HG03460 (cell line): ENCODE results near the gene TNFAIP8L3.

ENCODE experiments used
- ATAC-seq: cut with Tn5 transposase; IDR thresholded peaks from one replicate; pipeline ENCODE4 v1.9.1; 2021; ENCODE audit not compliant: unreplicated experiment

Gene TNFAIP8L3

DNA sequence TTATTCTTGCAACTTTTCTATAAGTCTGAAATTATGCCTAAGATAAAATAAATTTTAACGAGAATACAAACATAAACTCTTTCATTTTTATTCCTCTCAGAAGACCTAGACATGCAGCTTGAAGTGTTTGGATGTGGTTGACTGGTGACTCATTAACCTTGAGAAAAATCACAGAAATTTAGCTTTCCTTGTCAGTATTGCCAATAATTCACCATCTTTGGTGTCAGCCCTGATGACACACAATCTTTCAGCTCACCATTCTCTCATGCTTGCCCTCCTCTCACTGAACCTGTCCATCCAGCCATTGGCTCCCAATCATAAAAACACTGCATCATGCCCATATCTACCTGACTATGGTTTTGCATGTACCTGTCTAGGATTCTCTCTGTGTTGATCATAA lies 22.6 kb upstream of the TNFAIP8L3 start:
- no peak for ATAC-seq

DNA sequence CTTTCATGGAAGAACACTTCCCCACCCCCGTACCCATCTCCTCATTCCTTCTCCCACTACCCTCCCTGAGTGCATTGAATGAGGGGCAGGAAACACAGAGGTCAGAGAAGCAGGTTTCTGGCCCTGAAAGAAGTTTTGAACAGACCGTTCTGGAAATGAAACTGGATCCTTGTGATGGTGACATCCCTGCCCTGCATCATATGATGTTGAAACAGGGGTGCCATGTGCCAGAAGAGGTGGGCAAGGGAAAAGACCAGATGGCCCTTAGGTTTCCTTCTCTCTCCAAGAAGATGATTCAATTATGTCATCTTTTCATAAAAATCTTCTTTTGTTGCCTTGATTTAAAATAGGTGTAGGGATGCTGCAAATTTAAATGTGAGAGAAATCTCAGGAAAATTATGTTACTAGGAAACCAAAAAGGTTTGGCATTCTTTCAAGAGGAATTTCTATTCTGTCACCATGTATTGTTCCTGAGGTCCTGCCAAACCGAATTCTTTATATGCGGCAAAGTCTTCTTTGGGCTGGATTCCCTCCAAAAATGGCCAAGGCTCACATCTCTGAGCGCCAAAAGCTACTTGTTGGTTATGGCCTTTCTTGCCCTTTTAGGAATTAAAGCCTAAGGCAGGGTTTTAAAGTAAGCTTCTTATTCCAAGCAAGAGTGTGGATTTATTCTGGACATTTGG lies 19.9 kb upstream of the TNFAIP8L3 start:
- no peak for ATAC-seq

DNA sequence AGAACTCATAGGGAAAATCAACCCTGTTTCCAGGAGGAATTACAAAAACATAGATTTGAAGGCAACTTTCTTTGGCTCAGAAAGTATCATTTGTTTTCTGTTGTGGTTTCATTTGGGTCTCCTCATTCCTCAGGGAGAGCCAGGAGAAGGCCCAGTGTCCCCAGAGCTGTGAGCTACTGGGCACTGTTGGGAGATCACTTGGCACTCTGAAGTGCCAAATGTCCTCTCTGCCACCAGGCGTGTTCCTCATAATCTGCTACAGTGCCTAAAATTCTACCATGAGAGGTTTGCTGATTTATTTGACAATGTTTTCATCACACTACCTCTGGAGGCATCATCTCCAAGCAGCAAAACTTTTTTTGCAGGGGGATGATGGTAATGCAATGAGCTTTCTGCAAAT lies 17.4 kb upstream of the TNFAIP8L3 start:
- ATAC-seq: no peak

DNA sequence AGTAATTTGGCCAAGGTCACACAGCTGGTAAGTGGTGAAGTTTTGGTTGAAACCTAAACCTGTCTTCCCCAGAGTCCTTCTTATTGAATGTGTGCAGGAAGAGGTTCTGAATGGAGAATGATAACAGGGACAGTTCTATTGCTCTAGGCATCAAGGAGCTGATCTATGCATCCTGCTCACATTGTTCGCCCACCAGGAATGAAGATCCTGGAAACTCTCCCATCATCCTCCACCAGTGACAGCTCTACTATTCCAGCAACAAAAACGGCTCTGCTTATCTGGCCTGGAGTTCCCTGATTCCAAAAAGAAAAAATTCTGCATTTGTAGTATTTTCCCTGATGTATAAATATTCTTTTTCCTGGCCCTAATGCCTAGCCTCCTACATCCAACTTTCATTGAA lies 16.4 kb upstream of the TNFAIP8L3 start:
- no peak for ATAC-seq

DNA sequence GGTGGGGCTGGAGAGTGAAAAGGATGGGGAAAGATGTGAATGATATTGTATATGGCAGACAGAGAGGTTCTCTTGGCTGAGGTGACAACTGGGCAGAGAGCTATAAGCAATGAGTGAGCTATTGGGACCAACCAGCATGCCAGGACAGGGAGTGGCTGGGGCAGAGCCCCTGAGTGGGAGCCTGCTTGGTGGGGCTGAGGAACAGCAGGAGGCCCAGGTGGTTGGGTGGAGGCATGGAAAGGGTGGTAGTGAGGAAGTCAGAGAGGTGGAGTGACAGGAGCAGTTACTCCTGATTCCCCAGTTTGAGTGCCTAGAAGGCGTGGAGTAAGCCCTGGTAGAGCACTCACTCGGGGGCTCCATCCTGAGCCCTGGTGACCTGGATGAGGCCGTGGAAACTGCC lies 15.5 kb upstream of the TNFAIP8L3 start:
- no peak for ATAC-seq

DNA sequence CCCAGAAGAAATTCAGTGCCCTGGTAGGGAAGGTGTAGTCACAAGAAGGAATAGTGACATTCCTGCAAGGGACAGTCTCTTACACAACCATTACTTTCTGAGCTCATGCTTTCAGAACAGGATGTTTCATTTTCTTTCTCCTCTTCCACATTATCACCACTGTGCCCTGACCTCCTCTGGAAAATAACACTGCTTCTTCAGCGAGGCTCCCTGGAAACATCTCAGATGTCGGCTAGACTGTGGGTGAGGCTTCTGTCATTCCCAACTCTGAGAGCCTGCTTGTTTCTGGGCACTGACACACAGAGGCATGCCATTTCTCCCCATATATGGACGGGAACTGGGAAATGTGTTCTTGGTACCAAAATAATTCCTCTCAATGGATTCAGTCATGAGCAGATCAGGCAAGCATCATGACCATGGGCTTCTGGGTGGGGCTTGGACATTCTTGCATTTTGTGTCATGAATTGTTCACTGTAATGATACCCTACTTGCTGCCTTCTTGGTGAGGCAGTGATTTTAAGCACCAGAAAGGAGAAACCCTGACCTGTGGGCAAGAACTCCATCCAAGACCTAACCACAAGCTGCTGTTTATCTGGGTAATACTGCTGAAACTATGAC lies 14.3 kb upstream of the TNFAIP8L3 start:
- ATAC-seq: no peak

DNA sequence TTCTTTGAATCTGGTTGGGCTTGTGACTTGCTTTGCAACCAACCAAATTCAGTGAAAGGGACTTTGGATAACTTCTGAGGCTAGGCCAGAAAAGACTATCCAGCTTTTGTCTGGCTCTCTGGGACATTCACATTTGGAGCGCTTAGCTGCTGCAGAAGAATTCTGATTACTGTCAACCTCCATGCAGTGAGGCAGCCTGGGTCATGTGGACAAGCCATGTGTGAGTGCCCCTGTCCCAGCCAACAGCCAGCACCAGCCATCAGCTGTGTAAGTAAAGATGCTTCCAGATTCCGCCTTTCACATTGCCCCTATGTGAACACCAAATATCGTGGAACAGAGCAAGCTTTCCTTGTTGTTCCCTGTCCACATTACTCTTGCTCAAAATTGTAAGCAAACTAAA lies 12.9 kb upstream of the TNFAIP8L3 start:
- no peak for ATAC-seq

DNA sequence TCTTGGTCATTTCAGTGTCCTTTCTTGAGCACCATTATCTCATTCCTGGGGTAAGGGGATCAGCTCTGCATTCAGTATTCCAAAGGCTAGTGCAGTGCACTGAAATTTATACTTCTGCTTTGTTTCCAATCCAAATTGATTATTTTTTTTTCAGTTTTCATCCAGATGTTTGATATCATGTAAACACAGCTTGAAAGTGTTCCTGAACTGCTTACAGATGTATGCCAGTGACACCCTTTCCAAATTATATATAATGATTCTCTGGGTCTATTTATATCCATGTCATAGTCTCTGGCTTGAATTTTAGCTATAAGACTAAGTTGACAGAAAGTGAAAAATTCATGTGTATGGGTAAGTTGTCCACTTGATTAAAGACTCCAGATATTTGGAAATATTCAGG lies 11.8 kb upstream of the TNFAIP8L3 start:
- no peak for ATAC-seq

DNA sequence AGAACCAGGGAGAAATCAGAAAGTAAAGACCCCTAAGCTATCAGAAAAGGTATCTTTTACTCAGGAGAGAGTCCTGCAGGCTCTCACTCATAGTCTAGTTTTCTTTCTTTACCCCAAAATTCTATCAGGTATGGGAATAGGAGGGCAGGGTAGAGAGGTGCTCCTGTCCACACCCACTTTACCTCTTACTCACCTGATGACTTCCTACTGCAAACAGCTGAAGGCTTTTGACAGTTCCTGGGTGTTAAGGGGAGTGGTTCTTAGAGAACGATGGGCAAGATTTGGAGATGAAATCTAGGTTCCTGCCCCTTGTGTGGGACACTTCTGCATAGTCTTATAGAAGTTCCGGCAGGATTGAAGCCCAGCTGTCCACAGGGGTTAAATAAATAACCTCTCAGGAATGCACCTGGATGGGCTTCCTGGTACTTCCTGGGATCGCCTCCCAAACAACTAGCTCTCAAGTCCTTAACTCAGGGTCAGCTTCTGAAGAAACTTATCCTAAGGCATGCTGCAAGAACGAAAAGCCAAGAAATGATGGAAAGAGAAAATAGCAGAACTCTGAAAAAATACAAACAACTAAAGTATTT lies 10.8 kb upstream of the TNFAIP8L3 start:
- no peak for ATAC-seq

DNA sequence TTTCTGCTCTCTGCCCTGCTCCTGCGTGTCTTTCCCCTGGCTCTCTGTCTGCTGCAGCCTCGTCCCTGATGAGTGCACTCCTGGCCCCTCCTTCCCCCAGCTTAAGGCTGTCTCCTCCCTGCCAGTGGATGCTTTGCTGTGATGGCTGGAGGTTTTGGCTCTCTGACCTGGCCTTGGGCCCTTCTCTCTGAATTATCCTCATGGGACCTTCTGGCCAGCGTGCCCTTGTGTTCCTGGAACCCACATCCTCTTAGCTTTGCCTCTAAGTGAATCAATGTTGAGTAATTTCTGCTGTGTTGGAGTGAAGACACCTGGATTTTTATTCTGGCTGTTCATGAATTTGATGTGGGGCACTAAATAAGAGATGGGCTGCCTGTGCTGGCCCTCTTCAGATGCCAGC lies 9.8 kb upstream of the TNFAIP8L3 start:
- no peak for ATAC-seq

DNA sequence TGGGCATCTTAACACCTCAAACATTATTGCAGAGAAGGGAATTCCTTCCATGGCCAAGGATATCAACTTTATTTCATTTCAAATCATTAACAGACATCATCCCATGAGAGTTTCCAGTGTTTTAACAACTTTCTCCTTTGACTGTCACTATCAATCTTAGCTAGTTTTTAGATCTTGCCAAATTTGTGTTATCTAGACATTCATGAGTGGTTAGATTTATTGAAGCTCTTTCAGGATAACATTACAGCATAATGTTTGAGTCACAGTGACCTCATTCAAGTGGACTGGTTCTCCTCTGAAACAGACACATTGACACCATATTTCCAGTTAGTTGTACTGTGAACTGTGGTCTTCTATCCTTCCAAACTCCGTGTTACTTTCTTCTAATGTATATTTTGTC lies 8.6 kb upstream of the TNFAIP8L3 start:
- ATAC-seq: no peak

DNA sequence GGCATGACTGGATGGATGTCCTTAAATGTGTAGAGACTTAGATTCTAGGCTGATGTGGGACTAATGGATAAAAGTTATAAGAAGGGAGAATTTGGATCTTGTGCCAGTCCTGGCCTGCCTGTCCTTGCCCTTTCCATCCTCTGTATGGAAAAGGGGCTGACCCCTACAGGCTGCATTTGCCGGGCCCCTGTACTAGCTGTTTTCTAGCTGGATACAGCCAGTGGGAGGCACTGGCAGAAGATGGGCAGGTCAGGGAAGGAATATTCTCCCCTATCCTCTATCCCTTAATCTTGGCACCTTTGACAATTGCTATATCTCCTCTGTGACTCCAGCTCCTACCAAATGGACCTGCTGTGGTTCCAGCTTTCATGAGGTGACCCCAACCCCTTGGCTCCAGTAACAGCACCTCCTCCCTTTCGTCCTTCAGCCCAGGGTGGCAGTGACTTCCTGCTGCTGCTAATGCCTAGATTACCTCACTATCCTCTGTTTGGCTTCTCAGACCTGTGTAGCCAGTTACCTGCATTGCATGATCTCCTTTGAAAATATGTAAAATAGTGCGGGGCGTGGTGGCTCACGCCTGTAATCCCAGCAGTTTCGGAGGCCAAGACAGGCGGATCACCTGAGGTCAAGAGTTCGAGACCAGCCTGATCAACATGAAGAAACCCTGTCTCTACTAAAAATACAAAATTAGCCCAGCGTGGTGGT lies 6.2 kb upstream of the TNFAIP8L3 start:
- ATAC-seq: no peak

DNA sequence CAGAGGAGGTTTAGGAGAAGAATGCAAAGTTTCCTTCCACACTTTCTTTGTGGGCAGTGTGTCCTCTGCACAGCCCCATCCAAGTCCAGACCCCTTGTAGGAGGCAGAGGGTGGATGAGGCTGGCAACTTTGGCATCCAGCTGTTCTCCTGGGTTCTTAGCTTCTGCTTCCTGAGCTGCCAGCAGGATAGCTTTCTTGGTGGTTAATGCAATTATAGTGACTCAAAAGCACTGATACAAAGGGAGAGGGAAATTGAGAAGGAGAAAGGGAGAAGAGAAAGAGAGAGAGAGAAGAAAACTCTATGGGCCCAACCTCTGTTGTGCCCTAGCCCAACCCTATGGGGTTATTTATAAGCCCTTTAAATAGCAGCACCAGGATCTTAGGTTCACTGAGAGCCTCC lies 4.5 kb upstream of the TNFAIP8L3 start:
- ATAC-seq: no peak

DNA sequence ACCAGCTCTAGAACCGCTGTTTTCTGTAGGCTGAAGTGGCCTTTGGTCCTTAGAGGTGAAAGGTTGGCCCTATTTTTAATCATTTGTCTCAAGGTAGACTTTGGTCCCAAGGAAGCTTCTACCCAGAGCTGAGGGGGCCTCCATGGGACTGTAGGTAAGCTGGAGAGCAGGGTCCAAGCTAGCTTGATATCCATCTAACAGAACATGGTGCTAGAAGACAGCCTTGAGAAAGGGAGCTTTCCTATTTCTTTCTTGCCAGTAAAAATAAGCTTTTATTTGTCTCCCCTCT lies 3.6 kb upstream of the TNFAIP8L3 start:
- no peak for ATAC-seq

DNA sequence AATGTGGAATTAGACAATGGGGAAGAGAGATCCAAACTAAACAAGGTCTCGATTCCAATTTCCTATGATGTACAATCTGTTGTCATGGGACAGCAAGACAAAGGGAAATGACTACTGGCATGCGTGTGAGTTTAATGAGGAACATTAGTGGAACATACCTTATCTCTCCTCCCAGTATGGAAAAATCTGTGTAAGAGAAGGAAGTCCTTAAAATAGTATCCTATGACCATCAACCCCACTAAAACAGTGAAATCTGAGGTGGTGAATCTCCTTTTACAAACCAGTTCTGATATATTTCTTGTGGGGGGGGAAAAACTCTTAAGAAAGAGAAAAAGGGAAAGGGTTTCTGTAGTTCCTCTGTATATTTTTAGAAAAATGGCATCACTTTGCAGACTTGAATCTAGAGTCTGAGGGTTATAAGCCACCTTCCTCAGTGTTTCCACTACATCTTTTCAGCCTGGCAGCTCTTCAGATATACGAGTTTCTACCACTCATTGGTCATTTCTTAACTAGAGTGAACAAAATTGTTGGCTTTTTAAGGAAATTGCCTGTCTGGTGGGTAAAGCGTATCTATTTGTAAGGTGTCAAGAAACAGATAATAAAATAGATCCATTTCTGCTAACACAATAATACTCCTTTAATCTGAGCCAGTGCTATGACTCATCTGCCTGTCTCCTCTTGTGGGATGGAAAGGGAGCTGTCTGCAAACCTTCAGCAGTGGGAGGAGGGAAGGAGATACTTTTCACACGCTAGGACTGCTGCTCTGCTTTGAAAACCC lies 3.0 kb upstream of the TNFAIP8L3 start:
- no peak for ATAC-seq

DNA sequence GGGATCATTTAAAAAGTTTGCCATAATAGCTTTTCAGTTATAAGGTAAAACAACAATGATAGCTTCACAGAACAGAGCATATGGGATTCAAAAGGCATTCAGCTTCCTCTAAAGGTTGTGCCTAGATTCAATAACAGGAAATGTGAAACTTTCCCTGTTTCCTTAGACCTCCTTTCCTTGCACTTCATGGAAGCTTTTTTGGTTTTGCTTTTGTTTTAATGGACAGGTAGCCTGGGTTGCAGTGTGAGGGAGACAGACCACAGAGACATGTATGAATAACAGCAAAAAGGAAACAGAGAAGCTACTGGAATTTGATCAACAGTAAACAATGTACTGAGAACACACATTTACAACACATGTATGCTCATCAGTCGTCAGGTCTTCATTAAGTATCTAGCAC lies 2.3 kb upstream of the TNFAIP8L3 start:
- no peak for ATAC-seq

DNA sequence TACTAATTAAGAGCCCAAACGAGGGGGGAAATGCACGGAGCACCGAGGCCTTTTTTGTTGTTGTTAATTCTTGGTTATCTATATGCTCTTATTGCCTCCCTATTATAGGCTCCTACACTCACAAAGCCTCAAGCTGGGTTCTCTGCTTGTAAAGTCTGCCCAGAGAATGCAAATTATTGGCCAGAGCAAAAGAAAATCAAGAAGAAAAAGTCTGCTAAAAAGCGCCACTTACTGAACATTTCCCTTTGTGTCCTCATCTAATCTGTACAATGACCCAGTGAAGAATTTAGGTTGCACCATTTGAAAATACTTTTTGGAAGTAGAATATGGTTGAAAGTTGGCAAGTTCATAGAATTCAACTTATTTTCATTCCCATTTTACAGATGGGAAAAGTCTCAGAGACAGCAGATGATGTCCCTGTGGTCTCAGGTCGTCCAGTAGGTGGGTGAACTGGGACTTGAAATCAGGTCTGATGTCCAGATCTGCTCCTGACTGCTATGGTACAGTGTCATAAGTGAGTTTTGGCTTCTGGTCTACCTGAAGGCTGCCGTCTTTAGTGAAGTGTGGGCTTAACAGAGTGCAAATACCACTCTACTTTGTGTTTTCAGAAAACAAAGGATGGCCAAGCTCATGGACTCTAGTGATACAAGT lies 1.1 kb upstream of the TNFAIP8L3 start:
- no peak for ATAC-seq

DNA sequence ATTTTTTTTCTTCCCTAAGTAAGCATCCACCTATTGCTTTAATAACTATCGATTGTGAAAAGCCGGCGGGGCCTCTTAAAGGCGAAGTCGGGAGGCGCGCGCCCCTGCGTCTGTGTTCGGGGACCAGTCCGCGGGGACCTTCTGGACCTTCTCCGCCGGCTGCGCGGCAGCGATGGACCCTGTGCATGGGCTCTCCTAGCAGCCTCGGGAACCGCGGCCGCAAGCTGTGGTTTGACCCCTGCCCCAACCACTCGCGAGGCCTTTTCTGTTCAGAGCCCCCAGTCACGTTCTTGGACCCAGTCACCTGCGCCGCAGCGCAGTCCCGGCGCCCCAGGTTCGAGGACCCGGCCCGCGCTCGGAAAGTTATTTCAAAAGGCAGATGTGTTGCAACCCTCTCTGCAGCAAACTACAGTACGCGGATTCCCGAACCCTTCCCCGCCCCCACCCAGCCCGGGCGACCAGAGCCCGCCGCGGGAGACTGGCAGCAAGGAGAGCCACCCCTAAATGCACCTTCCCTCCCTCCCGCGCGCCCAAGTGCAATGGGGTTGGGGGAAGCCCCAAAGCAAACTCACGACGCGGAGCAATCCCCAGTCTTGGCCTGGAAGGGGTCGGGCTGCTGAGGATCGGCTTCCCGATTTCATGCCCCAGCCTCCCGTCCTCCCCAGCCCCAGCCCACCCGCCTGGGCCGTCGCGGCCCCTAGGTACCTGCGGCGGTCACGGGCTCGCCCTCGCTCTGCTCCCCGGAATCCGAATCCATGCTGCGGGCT lies 684 bp downstream of the TNFAIP8L3 start:
- ATAC-seq: no peak

DNA sequence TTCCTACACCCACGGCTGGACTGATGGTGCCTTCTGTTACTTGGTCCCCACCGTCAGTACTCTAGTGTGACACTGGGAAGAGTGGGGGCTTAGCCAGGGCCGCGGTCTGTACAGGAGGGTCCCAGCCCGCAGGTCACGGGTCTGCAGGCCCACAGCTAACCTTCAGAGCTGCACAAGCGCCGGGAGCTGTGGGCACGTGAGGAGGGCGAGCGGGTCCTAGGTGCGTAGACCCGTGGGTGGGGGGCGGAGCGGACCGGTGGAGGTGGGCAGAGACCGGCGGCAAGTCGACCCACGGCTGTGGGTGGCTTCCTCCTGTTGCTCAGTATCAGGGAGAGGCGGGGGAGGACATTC lies 1.2 kb downstream of the TNFAIP8L3 start:
- ATAC-seq: no peak

DNA sequence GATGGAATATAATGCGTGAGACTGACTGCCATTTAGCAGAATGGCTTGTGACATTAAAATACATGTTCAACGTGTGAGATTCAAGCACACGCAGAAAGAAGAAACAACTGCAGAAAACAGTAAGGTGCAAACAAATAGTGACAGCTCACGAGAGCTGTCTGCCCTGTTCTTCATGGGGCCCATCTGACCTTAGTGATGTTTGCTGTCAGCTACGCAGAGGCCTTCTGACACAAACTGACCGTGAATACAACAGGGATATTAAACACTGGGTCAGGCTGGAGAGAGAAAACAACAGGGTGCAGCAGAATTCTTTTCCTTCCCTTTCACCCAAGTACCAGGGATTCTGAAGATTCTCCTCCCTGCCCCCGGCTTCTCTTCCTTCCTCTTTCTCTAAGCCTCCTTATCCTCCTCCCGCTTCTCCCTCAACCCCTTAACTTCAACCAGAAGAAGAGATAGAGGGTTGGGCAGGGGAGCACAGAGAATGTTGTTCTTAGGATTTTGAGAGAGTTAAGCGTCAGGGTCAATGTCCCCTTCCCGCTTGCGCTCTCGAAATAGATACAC lies 2.1 kb downstream of the TNFAIP8L3 start:
- no peak for ATAC-seq
